AG10803 (cell line): ENCODE results near the gene EML1.

ENCODE experiments used
- DNase-seq: peaks from one replicate; pipeline ENCODE4 v3.0.0; 2010; ENCODE audit warnings: low read depth
- H3K4me3 ChIP-seq: 2 replicates; pipeline ENCODE4 v1.5.1; 2011; ENCODE audit warnings: mild to moderate bottlenecking, low read length, control low read depth
- CTCF ChIP-seq: conservative IDR thresholded peaks from 2 replicates; pipeline ENCODE4 v1.5.1; 2011; ENCODE audit warnings: mild to moderate bottlenecking, low read length, control low read depth, inconsistent platforms

Gene EML1

DNA sequence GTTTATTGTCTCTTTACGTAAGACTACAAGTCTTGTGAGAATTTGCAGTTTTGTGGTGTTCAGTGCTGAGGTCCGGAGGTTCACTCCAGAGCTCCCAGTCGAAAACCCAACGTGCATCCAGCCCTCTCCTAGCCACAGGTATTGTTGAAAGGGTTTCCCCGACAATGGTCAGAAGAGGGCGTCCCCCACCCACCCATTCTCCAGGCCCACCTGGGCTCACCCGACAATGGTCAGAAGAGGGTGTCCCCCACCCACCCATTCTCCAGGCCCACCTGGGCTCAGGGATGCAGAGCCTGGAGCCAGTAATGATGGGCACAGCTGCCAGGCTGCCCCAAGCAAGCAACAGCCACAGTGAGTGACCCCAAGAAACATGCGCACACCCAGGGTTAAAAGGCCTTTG lies 145.2 kb downstream of the EML1 start:
- no peak for TF ChIP-seq CTCF
- no peak for DNase-seq
- no peak overlapping the region for H3K4me3 ChIP-seq

DNA sequence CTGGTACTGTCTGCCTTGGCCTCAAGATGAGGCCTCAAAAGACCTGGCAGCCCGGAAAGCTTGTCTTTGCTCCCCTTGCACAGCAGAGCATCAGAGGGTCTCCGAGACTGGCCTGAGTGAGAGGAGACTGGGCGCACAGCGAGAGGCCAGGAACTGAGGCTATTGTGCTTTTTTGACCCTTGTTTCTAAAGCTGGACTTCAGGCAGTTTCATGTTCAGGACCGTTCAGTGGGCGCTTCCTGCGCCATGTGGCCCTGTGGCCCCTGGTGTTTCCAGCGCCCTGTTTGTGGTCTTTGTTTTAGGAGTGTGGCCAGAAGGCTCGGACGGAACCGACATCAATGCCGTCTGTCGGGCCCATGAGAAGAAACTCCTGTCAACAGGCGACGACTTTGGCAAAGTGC lies 145.7 kb downstream of the EML1 start:
- no peak for DNase-seq
- TF ChIP-seq CTCF = no peak
- H3K4me3 ChIP-seq = no peak overlapping the region

DNA sequence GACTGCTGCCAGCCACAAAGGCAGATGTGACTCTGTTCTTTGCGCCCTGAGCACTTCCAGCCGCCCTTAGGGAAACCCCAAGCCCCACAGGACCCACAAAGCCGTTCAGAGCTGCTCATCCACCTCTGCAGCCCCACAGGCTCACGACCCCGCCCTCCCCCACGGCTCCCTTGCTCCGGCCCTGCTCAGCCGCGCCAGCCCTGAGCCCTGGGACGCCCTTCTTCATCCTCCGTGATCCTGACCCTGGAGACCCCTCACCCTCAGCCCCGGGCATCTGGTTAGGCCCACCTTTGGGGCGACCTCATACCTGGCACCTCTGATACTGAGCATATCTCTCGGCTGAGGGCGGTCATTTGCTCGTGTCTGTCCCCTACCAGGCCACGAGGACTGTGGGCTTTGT lies 146.2 kb downstream of the EML1 start:
- no peak overlapping the region for H3K4me3 ChIP-seq
- TF ChIP-seq CTCF = no peak
- DNase-seq = no peak

DNA sequence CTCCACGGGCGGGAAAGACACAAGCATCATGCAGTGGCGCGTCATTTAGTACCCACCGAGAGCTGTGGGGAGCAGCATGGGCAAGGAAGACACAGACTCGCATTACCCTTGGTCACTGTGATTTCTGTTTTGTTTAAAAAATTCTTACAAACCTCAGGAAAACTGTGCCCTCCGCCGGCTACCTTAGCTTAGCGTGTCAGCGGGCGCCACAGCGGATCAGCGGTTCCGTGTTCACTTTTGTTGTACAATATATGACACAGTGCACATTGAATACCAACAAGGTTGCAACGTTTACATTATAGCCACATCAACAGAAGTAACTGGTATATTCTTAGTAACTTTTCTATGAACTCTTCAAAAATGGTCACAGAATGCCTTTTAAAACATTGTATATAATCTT lies 146.9 kb downstream of the EML1 start:
- no peak for DNase-seq
- no peak for TF ChIP-seq CTCF
- no peak overlapping the region for H3K4me3 ChIP-seq

DNA sequence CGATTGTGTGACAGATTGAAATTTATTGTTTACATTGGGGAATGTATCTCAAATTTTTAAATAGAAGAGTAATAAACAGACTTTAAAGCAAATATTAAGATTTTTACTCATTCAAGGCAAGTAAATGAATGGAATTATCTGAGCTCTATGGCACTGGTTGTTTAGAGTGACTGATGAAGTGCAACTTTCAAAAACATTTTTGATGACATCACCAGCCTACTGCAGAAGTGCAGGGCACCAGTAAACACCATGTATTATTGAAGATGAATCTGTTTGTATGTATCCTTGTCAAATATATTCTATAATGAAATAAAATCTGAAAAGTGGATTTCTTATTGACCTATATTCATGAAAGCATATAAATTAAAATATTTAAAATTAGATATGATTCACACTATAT lies 148.0 kb downstream of the EML1 start:
- DNase-seq = no peak
- no peak overlapping the region for H3K4me3 ChIP-seq
- no peak for TF ChIP-seq CTCF

GRCh38 chr14:99943620-99944019 lies 150.4 kb downstream of the EML1 start:
- no peak for TF ChIP-seq CTCF
- no peak overlapping the region for H3K4me3 ChIP-seq
- no peak for DNase-seq

DNA sequence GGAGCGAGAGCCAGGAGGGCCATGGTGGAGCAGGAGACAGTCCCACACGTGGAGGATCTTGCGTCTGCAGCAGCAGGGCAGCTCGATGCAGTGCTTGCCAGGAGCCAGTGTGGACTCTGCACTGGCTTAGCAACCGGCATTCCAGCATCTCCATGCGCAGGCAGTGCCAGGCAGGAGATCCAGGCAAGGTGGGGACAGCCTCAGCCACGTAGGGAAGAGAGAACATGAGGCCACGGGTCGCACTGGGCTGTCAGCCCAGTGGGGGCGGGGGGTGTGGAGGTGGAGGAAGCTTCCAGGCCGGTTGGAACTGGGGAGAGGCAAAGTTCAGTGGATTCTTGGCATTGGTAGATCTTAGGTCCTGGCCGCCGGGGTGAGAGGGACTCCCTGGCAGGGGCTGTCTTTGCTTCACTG lies 151.0 kb downstream of the EML1 start:
- DNase-seq = no peak
- no peak overlapping the region for H3K4me3 ChIP-seq
- TF ChIP-seq CTCF = no peak
